Activated CD4-positive, CD25-positive, alpha-beta regulatory T cell treated with anti-CD3 and anti-CD28 coated beads, Interleukin-2, amount 50 U/mL, for 16 hours (primary cell): ENCODE results near the gene RNF32.
"Not testable (repeated sequence)": the region's sequence is repeated elsewhere in the genome, so short reads cannot be mapped to it uniquely, and the experiment has no call there.

Experiments
- DNase-seq: peaks from one replicate; pipeline ENCODE4 v3.0.0-alpha.2; 2020; ENCODE audit warnings: low read depth, low spot score

RNF32 gene

DNA sequence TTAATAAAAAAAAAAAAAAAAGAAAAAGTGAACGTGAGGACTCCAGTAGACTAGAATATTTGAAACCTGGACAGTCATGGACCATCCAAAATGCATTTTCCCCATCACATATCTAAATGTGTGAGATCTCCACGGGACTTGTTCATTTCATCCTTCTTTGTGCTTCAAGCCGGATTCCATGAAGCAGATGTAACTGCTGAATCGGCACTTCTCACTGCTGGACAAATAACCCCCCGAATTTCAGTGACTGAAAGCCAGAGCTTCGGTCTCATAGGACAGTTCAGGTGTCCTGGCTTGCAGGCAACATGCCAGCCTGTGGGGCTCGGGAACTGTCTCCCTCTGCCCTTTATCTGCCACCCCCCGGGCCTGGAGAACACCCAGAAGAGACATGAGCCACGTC, 33.3 kb downstream of the RNF32 start:
- no peak for DNase-seq

DNA sequence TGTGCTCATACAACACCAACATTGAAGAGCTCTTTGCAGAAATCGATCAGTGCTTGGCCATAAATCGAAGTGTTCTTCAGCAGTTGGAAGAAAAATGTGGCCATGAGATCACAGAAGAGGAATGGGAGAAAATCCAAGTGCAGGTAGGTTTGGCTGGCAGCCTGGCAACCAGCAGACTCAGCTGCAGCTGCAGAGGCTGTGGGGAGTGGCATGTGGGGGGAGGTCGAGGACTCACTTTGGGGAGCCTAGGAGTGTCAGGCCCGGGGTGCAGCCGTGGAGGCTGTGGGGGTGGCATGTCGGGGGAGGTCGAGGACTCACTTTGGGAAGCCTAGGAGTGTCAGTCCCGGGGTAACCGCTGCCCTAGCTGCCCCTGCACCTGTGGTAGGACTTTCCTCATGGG, 35.1 kb downstream of the RNF32 start:
- DNase-seq: no peak

- DNase-seq: no peak
Measured at GRCh38 chr7:156676263-156676662, 35.7 kb downstream of the RNF32 start.

DNA sequence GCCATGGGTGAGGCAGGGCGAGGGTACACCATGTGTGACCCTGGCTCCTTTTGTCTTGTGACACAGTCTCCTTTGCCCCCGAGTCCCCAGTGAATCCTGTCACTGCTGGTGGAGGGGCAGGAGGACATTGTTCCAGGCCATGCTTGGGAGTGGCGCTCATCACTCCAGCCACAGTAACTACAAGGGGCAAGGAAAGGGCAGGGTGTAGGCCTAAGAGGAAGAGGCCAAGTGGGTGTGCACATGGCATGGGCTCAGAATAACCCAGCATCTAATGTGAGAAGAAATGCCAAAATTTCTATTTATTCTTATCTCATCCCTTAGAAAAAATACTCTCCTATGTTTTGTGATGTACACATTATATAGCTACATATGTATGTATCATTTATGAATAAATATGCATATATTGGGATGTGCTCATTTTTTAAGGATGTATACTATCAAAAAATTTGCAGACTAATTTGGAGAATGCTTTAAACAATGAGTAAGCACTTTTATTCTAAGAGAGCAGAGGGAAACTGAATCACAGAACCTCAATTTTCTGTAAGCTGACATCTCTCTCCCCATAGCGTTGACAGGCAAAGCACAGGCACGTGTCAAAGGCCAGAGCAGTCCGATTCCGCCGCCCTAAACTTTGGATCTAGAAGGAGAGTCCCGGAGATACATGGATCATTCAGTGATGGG, 36.9 kb downstream of the RNF32 start:
- DNase-seq: no peak

DNA sequence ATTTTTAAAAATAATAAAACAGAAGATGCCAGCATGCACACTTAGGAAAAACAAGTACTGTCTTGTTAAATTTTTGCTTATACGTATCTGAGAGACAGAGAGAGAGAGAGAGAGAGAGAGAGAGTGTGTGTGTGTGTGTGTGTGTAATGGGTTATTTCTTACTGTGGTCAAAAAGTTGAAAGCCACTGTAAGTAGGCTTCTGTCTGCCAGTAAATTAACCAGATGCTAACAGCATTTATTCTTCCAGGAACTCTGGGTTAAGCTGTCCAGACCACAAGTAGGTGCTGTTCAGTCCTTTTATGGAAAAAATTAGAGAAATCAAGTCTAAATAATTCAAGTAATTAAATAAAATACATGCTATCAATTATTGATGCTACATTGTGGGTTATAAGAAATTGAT, 39.7 kb downstream of the RNF32 start:
- DNase-seq: no peak

- DNase-seq: no peak
Measured at GRCh38 chr7:156682928-156683327, 42.4 kb downstream of the RNF32 start.

GRCh38 chr7:156684251-156684650, 43.7 kb downstream of the RNF32 start:
- DNase-seq: no peak

GRCh38 chr7:156684661-156685060, 44.1 kb downstream of the RNF32 start:
- DNase-seq: no peak

DNA sequence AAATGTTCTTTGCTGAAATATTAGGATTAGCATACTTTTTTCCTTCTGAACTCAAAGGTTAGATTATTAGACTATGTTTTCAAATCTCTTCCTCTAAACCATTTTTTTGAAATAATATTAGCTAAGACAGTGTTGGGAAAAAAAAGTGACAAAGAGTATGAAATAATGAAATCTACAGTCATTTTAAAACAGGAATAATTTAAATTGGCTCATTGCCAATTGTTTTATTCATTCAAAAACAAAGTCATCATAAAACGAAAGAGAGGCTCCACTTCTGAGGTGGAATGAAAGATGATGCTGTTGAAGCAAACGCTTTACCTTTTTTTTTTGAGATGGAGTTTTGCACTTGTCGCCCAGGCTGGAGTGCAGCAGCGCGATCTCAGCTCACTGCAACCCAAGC, 51.2 kb downstream of the RNF32 start:
- DNase-seq: no peak

DNA sequence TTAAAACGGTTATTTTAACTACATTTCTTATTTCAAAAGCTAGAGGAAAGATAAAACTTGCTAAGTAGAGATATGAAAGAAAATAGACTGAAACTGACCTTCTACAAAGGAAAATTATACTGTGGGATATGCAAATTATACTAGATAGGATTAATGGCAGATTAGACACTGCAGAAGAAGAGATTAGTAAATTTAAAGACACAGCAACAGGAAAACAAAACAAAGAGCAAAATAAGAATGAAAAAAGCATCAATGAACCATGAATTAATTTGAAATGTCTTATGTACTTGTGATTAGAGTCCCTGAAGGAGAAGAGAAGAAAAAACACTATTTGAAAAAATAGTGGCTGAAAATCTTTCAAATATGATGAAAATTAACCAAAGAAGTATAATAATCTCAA, 52.3 kb downstream of the RNF32 start:
- DNase-seq: no peak

DNA sequence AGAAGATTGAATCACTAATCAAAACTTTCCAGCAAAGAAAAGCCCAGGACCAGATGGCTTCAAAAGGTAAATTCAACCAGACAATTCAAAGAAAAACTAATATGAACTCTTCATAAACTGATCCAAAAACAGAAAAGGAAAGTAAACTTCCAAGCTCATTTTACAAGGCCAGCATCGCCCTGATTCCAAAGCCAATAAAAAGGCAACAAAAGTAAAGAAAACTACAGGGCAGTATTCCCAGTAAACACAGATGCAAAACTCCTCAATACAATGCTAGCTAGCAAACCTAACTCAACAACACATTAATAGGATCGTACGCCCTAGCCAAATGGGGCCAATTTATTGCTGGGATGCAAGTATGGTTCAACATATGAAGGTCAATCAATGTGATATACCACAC, 53.1 kb downstream of the RNF32 start:
- DNase-seq: no peak

DNA sequence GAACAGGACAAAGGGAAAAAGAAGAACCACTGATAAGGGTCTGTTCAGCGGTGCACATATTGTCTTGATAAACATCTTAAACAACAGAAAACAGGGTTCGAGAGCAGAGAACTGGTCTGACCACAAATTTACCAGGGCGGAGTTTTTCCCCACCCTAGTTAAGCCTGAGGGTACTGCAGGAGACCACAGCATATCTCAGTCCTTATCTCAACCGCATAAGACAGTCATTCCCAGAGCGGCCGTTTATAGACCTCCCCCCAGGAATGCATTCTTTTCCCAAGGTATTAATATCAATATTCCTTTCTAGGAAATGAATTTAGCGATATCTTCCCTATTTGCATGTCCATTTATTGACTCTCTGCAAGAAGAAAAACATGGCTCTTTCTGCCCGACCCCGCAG, 56.7 kb downstream of the RNF32 start:
- not testable (repeated sequence) for DNase-seq

DNA sequence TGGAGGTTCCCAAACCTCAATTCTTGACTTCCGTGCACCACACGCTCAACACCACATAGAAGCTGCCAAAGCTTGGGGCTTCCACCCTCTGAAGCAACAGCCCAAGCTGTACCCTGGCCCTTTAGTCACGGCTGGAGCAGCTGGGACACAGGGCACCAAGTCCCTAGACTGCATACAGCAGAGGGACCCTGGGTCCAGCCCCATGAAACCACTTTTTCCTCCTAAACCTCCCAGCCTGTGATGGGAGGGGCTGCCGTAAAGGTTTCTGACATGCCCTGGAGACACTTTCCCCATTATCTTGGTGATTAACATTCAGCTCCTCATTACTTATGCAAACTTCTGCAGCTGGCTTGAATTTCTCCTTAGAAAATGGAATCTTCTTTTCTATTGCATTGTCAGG, 57.9 kb downstream of the RNF32 start:
- not testable (repeated sequence) for DNase-seq

GRCh38 chr7:156701787-156702186, 61.2 kb downstream of the RNF32 start:
- not testable (repeated sequence) for DNase-seq

GRCh38 chr7:156702399-156702798, 61.8 kb downstream of the RNF32 start:
- no peak for DNase-seq

GRCh38 chr7:156703209-156703608, 62.6 kb downstream of the RNF32 start:
- DNase-seq: no peak

DNA sequence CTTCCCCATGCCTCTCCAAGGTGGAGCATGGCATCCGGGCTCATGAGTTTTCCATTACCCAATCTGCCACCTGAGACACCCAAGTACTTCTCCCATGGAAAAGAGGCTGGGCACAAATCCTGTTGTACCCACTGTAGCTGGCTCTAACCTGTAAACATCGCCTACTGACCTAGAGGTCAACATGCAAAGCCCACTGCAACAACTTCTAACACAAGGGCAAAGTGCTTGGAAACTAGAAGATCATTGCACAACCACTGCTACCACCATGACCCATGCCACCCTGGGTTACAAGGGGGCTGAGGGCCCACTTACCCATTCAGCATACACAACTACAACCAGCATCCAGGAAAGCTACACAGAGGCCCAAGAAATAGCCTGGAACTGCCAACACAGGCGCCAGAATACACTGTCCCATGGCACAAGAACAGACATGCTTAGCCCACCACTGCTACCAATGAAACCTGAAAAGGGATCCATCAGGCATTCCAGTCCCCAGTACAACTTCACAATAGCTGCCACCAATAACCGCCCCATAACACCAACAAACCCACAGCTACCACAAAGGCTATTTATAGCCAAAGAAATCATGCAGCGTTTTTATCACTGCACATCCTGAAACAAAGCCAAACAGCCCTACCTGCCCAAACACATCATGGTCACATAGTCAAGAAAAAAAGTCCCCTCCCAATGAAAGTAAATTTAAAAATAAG, 63.4 kb downstream of the RNF32 start:
- no peak for DNase-seq

DNA sequence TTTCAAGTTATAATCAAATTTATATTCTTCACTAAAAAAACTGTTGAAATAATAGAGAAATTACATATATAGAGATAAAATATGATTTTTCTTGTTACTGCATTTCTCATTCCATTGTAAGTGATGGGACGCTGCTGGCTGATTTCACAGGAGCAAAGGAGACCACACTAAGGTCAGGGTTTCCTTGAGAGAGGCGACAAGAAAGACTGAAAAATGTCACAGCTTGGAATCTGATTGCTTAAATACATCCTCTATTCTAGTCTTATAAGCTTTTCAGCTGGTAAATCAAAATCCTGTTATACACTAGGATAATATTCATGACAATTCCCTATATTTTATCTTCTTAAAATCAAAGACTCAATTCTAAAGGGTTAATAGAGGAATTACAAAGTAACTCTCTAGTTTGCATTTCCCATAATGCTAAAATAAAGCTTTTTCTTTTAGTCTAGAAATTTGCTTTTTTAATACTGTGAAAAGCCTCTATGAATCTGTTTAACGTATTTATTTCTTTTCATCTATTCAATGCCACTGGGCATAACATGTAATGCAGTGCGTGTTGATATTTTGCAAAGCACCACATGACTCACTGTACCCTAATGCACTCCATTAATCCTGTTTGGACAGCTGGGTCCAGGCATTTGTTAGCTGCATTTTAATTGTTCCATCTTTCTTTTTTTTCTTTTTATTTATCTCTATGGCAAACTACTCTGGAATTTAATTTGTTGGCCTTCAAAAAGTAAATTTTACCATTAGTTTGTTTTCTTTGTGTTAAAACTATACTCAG, 81.7 kb downstream of the RNF32 start:
- no peak for DNase-seq

DNA sequence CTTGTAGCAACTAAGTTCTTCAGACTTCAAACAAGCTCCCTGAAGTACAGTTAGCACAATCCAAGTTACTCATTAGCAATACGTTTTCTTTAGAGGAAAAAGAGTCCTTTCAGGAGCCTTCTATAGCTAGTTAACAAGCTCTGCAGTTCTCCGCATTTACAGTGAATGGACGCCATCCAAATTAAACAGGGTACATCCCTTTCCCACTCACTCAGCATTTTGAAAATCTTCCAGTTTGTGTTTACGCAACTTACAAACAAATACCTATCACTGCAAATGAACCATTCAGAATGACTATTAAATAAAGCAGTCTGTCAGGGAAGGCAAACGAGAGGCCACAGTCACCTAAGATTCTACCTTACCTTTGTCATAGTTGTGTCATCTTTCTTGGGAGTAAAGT, 84.5 kb downstream of the RNF32 start:
- DNase-seq: no peak

DNA sequence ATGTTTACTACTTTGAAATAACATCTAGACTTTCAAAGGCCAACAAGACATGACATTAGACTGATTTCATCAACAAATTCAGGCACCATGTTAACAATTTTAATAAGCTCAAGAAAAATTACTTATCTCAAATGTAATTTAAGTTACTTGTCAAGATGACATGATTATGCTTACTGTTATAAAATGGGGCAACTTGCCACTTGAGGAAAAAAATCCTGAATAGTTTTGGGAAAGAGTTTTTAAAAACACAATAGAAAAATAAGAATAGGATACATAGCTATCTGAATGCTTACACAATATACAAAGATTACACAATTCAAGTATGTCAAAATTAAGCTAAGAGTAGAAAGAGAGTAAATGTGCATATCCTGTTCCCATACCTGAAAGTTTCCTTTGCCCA, 85.4 kb downstream of the RNF32 start:
- no peak for DNase-seq
